DND-41 (cell line): ENCODE measurements around the gene NPBWR2.

Experiments used
- ATAC-seq: fragments of 200-7000 bp; cut with Tn5 transposase; 3 replicates; pipeline ENCODE4 v1.9.1; 2021; ENCODE audit warnings: low read depth; ENCODE audit not compliant: insufficient read depth
- DNase-seq: peaks from one replicate; pipeline ENCODE4 v3.0.0-alpha.2; 2020
- H2AFZ ChIP-seq: 2 replicates; pipeline ENCODE4 v1.6.0; 2012; ENCODE audit warnings: low read depth, low read length
- H3K27ac ChIP-seq: 2 replicates; pipeline ENCODE4 v1.5.1; 2012; ENCODE audit warnings: low read length, inconsistent platforms
- H3K27me3 ChIP-seq: fragments of 200-600 bp; sonication (generic); 2 replicates; pipeline ENCODE4 v1.6.0; 2012; ENCODE audit warnings: low read length, mild to moderate bottlenecking, inconsistent platforms; ENCODE audit not compliant: insufficient read depth, poor library complexity
- H3K36me3 ChIP-seq: 2 replicates; pipeline ENCODE4 v1.5.1; 2012; ENCODE audit warnings: low read length, inconsistent platforms; ENCODE audit not compliant: insufficient read depth
- H3K4me1 ChIP-seq: 2 replicates; pipeline ENCODE4 v1.5.1; 2012; ENCODE audit warnings: mild to moderate bottlenecking, low read length; ENCODE audit not compliant: insufficient read depth
- H3K4me2 ChIP-seq: 2 replicates; pipeline ENCODE4 v1.6.0; 2012; ENCODE audit warnings: mild to moderate bottlenecking, moderate library complexity, low read length, inconsistent platforms; ENCODE audit not compliant: insufficient read depth
- H3K4me3 ChIP-seq, 2 experiments: fragments of 200-600 bp in 1 of 2; shearing (Covaris generic) in 1 of 2; 2 replicates each; pipeline ENCODE4 v1.5.1; 2012 to 2016; ENCODE audit warnings: inconsistent platforms in 2 of 2, low read length in 2 of 2, mild to moderate bottlenecking in 2 of 2, low read depth in 1 of 2, moderate library complexity in 1 of 2
- H3K79me2 ChIP-seq: 2 replicates; pipeline ENCODE4 v1.6.0; 2012; ENCODE audit warnings: low read length, inconsistent platforms; ENCODE audit not compliant: insufficient read depth
- H3K9ac ChIP-seq: 2 replicates; pipeline ENCODE4 v1.6.0; 2012; ENCODE audit warnings: low read depth, mild to moderate bottlenecking, inconsistent platforms, low read length, moderate library complexity
- H3K9me3 ChIP-seq: 2 replicates; pipeline ENCODE4 v1.5.1; 2012; ENCODE audit warnings: low read length, moderate library complexity, mild to moderate bottlenecking, inconsistent platforms; ENCODE audit not compliant: insufficient read depth, severe bottlenecking
- H4K20me1 ChIP-seq: 2 replicates; pipeline ENCODE4 v1.6.0; 2012; ENCODE audit warnings: low read length; ENCODE audit not compliant: insufficient read depth
- EZH2 ChIP-seq: IDR thresholded peaks from 3 replicates; pipeline ENCODE4 v1.6.1; 2012; ENCODE audit warnings: borderline replicate concordance, low read depth, mild to moderate bottlenecking, moderate library complexity, low read length, inconsistent platforms; ENCODE audit not compliant: severe bottlenecking
- TF ChIP-seq, protein P1 (sequence below): IDR thresholded peaks from 2 replicates; pipeline ENCODE4 v1.5.1; 2012; ENCODE audit warnings: borderline replicate concordance, low read length, moderate library complexity, mild to moderate bottlenecking; ENCODE audit not compliant: poor library complexity, severe bottlenecking; ENCODE audit errors: extremely low read depth

The NPBWR2 gene

DNA sequence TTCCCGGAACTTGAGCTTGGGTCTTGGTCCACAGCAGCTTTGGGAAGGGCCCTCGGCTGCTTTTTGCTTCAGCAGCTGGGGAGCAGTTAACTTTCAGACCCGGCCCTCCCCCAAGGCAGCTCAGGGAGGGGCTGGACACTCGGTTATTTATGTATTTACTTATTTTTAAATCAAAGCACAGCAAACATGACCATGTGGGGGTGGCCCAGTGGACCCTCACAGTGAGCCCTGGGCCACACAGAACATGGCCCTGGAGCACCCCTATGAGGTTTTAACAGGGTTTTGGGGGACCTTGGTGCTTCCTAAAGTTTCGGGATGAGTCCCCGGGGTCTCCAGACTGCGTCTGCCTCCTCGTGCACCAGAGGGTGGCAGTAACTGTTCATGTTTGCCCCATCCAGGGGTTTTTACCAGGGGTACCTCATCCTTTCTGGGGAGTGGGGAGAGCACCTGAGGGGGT lies 26.6 kb upstream of the NPBWR2 start:
- no peaks in the 10 kb centered on the region for H3K9me3 ChIP-seq
- TF ChIP-seq, protein P1, sequence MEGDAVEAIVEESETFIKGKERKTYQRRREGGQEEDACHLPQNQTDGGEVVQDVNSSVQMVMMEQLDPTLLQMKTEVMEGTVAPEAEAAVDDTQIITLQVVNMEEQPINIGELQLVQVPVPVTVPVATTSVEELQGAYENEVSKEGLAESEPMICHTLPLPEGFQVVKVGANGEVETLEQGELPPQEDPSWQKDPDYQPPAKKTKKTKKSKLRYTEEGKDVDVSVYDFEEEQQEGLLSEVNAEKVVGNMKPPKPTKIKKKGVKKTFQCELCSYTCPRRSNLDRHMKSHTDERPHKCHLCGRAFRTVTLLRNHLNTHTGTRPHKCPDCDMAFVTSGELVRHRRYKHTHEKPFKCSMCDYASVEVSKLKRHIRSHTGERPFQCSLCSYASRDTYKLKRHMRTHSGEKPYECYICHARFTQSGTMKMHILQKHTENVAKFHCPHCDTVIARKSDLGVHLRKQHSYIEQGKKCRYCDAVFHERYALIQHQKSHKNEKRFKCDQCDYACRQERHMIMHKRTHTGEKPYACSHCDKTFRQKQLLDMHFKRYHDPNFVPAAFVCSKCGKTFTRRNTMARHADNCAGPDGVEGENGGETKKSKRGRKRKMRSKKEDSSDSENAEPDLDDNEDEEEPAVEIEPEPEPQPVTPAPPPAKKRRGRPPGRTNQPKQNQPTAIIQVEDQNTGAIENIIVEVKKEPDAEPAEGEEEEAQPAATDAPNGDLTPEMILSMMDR, result peak; percentile 28
- no peak for TF ChIP-seq EZH2
- no peaks in the 10 kb centered on the region for H3K4me1 ChIP-seq
- DNase-seq (no peak), ATAC-seq (no peak)
- H3K27me3 ChIP-seq, result no peaks in the 10 kb centered on the region
- no peak overlapping the region for H3K4me2 ChIP-seq
- H3K79me2 ChIP-seq, result no peaks in the 10 kb centered on the region
- H4K20me1 ChIP-seq, result no peaks in the 10 kb centered on the region
- H3K4me3 ChIP-seq, result no peak overlapping the region
- no peaks in the 10 kb centered on the region for H3K36me3 ChIP-seq
- no peak overlapping the region for H2AFZ ChIP-seq
- no peak overlapping the region for H3K9ac ChIP-seq
- no peak overlapping the region for H3K27ac ChIP-seq

DNA sequence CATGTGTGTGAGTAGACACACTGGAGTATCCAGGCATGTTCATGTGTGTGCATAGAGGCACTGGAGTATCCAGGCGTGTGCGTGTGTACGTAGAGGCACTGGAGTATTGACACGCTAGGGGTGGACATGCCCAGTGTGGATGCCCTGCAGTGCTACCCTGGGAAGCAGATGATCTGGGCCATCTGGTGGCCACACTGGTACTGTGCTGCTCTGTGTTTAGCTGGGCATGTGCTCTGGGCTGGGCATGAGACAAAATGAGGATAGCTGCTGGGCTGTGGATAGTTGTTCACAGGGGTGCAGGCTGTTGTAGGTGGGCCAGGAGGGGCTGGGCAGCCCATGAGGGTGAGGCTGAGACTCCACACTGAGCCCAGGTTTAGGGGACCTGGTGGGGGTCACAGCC lies 24.0 kb upstream of the NPBWR2 start:
- no peaks in the 10 kb centered on the region for H3K27me3 ChIP-seq
- no peak overlapping the region for H3K4me3 ChIP-seq
- no peaks in the 10 kb centered on the region for H3K79me2 ChIP-seq
- H2AFZ ChIP-seq, result no peak overlapping the region
- H4K20me1 ChIP-seq, result no peaks in the 10 kb centered on the region
- no peaks in the 10 kb centered on the region for H3K4me1 ChIP-seq
- no peak for DNase-seq
- H3K27ac ChIP-seq, result no peak overlapping the region
- TF ChIP-seq EZH2, result no peak
- TF ChIP-seq, protein P1, result peak; percentile 46
- H3K36me3 ChIP-seq, result no peaks in the 10 kb centered on the region
- H3K4me2 ChIP-seq, result no peak overlapping the region
- no peak overlapping the region for H3K9ac ChIP-seq
- ATAC-seq, result peak; percentile 64; the same call in 2 of the 3 replicates
- no peaks in the 10 kb centered on the region for H3K9me3 ChIP-seq

DNA sequence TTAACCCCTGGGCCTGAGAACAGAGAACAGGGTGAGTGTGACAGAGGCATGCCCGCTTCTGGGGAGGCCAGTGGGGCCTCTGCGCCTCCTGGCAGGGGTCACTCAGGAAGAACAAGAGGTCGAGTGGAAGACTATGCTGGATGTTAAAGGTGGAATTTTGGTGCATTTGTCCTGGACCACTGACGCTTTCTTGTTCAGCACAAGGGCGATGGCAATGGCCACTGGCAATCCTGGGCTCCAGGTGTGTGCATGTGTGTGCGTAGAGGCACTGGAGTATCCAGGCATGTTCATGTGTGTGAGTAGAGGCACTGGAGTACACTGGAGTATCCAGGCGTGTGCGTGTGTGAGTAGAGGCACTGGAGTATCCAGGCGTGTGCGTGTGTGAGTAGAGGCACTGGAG lies 23.5 kb upstream of the NPBWR2 start:
- TF ChIP-seq, protein P1, result no peak
- TF ChIP-seq EZH2, result no peak
- ATAC-seq, result no peak

DNA sequence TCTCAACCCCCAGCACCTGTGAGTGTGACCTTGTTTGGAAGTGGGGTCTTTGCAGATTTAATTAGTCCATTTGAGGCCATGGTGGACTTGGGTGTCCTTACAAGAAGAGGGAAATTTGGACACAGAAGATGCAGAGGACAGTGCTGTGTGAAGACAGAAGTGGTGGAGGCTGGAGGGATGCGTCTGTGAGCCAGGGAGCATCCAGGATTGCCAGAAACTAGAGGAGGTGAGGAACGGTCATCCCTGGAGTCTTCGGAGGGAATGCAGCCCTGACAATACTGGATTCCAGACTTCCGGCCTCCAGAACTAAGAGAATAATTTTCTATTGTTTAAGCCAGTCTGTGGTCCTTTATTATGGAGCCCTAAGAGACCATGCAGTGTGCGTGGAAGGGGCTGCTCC lies 22.9 kb upstream of the NPBWR2 start:
- Histone ChIP-seq H4K20me1 (no peaks in the 10 kb centered on the region), H3K4me2 (no peak overlapping the region), H3K9ac (no peak overlapping the region), H3K4me1 (no peaks in the 10 kb centered on the region), H3K4me3 (no peak overlapping the region), H3K27me3 (no peaks in the 10 kb centered on the region), H3K9me3 (no peaks in the 10 kb centered on the region), H3K36me3 (no peaks in the 10 kb centered on the region), H3K79me2 (no peaks in the 10 kb centered on the region), H3K27ac (no peak overlapping the region), H2AFZ (no peak overlapping the region)
- DNase-seq (no peak), ATAC-seq (no peak)
- TF ChIP-seq, protein P1, result no peak
- no peak for TF ChIP-seq EZH2

More for the DNA sequence above, 23.5 kb upstream of the NPBWR2 start:
- no peaks in the 10 kb centered on the region for H3K9me3 ChIP-seq
- H3K36me3 ChIP-seq, result no peaks in the 10 kb centered on the region
- no peak overlapping the region for H3K4me3 ChIP-seq
- H3K27ac ChIP-seq, result no peak overlapping the region
- no peak overlapping the region for H3K4me2 ChIP-seq
- H3K79me2 ChIP-seq, result no peaks in the 10 kb centered on the region
- DNase-seq, result no peak
- H2AFZ ChIP-seq, result no peak overlapping the region
- no peak overlapping the region for H3K9ac ChIP-seq
- H3K4me1 ChIP-seq, result no peaks in the 10 kb centered on the region
- H3K27me3 ChIP-seq, result no peaks in the 10 kb centered on the region
- no peaks in the 10 kb centered on the region for H4K20me1 ChIP-seq
